ENCODE results near the gene CASD1. TPM values are rescaled to one million over a fixed set of nuclear protein-coding genes. Genes with fewer than 3 reads are reported as not detected.

Gene CASD1
- total and polyA plus RNA-seq, 2 experiments from 2014 or later = 15.5 to 38.1 TPM

GRCh38 chr7:94605031-94605430, 95.4 kb downstream of the CASD1 start:
- no peaks in the 10 kb centered on the region for H3K36me3 Mint-ChIP-seq (ENCODE audit: low read depth)
- Histone ChIP-seq H3K36me3 (ENCODE audit: insufficient read depth) (no peaks in the 10 kb centered on the region), H2AFZ (no peak overlapping the region), H3K4me2 (no peak overlapping the region), H3K4me1 (ENCODE audit: insufficient read depth) (0 out of 2 replicates have a peak, but pooled peaks cover 6% of the 10 kb centered on the region), H3K27me3 (ENCODE audit: insufficient read depth) (no peaks in the 10 kb centered on the region), H3K4me3 (no peak overlapping the region), H3K79me2 (replicated peaks; ENCODE audit: insufficient read depth) (no peaks in the 10 kb centered on the region), H3K27ac (ENCODE audit: low read depth) (no peak overlapping the region), H4K20me1 (replicated peaks; ENCODE audit: insufficient read depth) (no peaks in the 10 kb centered on the region), H3K9me2 (ENCODE audit: insufficient read depth) (no peaks in the 10 kb centered on the region), H3F3A (replicated peaks; ENCODE audit: low read depth) (no peaks in the 10 kb centered on the region)
- no peak for TF ChIP-seq REST (IDR thresholded peaks at IDR 0.05; ENCODE audit: unreplicated experiment)
- no peak for TF ChIP-seq STAT1 (IDR thresholded peaks at IDR 0.05; ENCODE audit: unreplicated experiment)
- TF ChIP-seq CTCF (conservative IDR thresholded peaks at IDR 0.05; ENCODE audit: low read depth in 2 of 2) = no peak
- no peak for TF ChIP-seq ETS1 (IDR thresholded peaks at IDR 0.05)
- no peak for TF ChIP-seq ZNF114 (CRISPR knock-in tag; IDR thresholded peaks at IDR 0.05)
- no peak for TF ChIP-seq ZNF462 (CRISPR knock-in tag; IDR thresholded peaks at IDR 0.05)
- no peak for TF ChIP-seq EZH2phosphoT487 (IDR thresholded peaks at IDR 0.05; ENCODE audit: unreplicated experiment)
- no peak for TF ChIP-seq ZNF331 (CRISPR knock-in tag; IDR thresholded peaks at IDR 0.05; ENCODE audit: low read depth)
- no peak for TF ChIP-seq CREB1 (CRISPR knock-in tag; IDR thresholded peaks at IDR 0.05; ENCODE audit: low read depth)
- no peak for TF ChIP-seq EZH2 (IDR thresholded peaks at IDR 0.05; ENCODE audit: low read depth, unreplicated experiment)
- TF ChIP-seq NANOG (IDR thresholded peaks at IDR 0.05; ENCODE audit: borderline replicate concordance) = no peak
- TF ChIP-seq POLR2AphosphoS5 (IDR thresholded peaks at IDR 0.05; ENCODE audit: low read depth) = no peak
- no peak for TF ChIP-seq JUNB (IDR thresholded peaks at IDR 0.05; ENCODE audit: unreplicated experiment)
- H3K27ac Mint-ChIP-seq = no peak overlapping the region
- H3K4me3 Mint-ChIP-seq = no peak overlapping the region
- no peaks in the 10 kb centered on the region; the same call in 2 of the 3 replicates for H3K9me3 Mint-ChIP-seq
- peaks cover 3% of the 10 kb centered on the region; the same call in 1 of the 3 replicates for H3K4me1 Mint-ChIP-seq
- DNase-seq (ENCODE audit: low spot score) (no peak), ATAC-seq (no peak)
- H3K27me3 Mint-ChIP-seq (ENCODE audit: insufficient read depth, low read depth, poor library complexity) = no peaks in the 10 kb centered on the region
